GM18870 (cell line): Measurements from ENCODE around the gene NCLN.
"Not testable (repeated sequence)": the region's sequence is repeated elsewhere in the genome, so short reads cannot be mapped to it uniquely, and the experiment has no call there.

Experiments
- ATAC-seq: cut with Tn5 transposase; IDR thresholded peaks from one replicate; pipeline ENCODE4 v1.9.1; 2021; ENCODE audit warnings: moderate library complexity; ENCODE audit not compliant: unreplicated experiment

NCLN gene

DNA sequence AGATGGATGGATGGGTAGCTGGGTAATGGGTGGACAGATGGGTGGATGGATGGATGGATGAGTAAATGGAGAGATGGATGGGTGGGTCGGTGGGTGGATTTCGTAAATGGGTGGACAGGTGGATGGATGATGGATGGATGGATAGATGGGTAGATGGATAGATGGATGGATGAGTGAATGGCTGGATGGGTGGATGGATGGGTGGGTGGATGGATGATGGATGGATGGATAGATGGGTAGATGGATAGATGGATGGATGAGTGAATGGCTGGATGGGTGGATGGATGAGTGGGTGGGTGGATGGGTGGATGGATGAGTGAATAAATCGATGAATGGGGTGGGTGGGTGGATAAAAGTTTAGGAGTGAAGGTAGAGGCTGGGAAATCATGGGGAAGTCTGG, 31.3 kb upstream of the NCLN start:
- not testable (repeated sequence) for ATAC-seq

GRCh38 chr19:3154957-3155736, 30.6 kb upstream of the NCLN start:
- ATAC-seq = no peak

- no peak for ATAC-seq
These were observed 28.5 kb upstream of the NCLN start for GRCh38 chr19:3157096-3157845.

- no peak for ATAC-seq
These were observed 26.2 kb upstream of the NCLN start for GRCh38 chr19:3159565-3159964.

- no peak for ATAC-seq
These were observed 25.5 kb upstream of the NCLN start for GRCh38 chr19:3160219-3160618.

DNA sequence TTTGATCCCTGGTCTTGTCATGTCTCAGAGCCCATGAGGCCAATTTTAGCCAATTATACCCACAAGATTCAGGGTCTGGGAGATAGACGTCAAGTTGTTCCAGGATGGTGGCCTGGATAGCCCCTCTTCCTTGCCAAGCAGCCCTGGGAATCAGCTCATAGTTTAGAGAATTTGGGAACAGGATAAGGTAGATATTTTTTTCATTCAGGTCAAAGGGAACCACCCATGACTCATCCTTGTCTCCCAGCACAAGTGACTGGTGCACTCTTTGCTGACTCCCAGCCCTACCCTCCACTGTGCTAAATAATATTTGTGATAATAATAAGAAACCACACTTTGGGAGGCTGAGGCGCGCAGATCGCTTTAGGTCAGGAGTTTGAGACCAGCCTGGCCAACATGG, 24.3 kb upstream of the NCLN start:
- ATAC-seq = no peak

GRCh38 chr19:3162418-3163229, 23.1 kb upstream of the NCLN start:
- ATAC-seq = no peak

DNA sequence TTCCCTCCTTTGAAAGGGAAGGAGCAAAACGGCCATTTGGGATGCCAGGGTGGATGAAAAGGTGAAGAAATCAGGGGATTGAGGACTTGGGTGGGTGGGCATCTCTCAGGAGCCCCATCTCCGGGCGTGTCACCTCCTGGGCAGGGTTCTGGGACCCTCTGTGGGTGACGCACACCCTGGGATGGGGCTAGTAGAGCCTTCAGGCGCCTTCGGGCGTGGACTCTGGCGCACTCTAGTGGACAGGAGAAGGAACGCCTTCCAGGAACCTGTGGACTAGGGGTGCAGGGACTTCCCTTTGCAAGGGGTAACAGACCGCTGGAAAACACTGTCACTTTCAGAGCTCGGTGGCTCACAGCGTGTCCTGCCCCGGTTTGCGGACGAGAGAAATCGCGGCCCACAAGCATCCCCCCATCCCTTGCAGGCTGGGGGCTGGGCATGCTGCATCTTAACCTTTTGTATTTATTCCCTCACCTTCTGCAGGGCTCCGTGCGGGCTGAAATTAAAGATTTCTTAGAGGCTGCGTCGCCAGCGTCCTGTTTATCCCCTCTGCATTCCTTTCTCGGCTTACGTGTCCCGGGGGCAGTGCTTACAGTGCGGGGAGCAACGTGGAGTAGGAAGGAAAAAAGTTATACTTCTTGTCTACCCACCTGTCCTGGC, 22.4 kb upstream of the NCLN start:
- ATAC-seq = no peak

GRCh38 chr19:3163943-3164342, 21.8 kb upstream of the NCLN start:
- ATAC-seq = no peak

DNA sequence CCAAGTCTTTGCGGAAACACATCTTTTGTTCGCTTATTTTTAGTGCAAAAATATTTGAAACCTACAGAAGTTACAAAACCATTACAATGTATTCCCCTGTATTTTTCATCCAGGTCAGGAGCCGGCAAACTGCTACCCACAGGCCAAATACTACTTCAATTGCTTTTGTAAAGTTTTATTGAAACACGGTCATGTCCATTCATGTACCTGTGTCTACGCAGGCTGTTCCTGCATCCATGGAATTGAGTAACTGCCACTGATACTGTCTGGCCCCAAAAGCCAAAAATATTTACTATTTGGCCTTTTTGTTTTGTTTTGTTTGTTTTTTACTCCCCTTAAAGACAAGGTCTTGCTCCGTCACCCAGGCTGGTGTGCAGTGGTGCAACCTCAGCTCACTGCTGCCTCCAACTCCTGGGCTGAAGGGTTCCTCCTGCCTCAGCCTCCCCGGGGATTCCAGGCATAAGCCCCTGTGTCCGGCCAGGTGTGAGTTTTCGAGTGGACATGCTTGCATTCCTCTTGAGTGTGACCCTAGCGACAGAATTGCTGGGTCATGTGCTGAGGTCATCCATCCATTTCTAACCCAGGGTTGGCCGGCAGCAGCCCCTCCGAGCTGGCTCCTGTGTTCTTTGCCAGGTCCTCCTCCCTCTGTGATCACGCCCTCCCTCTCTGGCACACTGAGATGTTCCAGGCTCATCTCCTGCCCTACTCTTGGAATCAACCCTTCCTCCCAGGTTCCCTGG, 18.0 kb upstream of the NCLN start:
- no peak for ATAC-seq

DNA sequence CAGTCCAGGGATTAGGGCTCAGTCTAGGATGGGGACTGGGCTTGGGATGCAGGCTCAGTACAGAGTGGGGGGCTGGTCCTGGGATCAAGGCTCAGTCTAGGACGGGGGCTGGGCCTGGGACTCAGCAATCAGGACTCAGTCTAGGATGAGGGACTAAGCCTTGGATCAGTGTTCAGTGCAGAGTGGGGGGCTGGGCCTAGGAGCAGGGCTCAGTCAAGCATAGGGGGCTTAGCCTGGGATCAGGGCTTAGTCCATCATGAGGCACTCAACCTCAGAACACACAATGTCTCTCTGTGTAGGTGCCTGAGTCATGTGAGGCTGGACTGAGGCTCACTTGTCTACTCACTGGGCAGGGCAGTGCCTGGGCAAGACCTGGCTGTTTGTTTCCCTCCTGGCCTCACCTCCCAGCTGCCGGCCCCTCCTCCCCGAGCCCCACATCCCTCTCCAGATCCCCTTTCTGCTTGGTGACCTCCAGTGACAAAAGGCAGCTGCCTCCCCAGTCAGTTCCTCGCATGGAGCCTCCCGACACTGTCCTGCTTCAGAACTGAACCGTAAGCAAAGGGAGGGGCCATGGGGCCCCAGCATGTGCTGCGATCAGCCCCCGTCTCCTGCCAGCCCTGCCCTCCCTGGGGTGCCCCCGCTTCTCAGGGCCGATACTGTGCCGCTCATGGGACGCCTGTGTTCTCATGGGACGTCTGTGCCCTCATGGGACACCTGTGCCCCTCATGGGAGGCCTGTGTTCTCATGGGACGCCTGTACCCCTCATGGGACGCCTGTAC, 13.6 kb upstream of the NCLN start:
- ATAC-seq = no peak

DNA sequence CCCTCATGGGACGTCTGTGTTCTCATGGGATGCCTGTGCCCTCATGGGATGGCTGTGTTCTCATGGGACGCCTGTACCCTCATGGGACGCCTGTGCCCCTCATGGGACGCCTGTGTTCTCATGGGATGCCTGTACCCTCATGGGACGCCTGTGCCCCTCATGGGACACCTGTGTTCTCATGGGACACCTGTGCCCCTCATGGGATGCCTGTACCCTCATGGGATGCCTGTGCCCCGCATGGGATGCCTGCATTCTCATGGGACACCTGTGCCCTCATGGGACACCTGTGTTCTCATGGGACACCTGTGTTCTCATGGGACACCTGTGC, 13.1 kb upstream of the NCLN start:
- ATAC-seq = not testable (repeated sequence)

GRCh38 chr19:3175781-3176714, 9.7 kb upstream of the NCLN start:
- ATAC-seq = no peak

DNA sequence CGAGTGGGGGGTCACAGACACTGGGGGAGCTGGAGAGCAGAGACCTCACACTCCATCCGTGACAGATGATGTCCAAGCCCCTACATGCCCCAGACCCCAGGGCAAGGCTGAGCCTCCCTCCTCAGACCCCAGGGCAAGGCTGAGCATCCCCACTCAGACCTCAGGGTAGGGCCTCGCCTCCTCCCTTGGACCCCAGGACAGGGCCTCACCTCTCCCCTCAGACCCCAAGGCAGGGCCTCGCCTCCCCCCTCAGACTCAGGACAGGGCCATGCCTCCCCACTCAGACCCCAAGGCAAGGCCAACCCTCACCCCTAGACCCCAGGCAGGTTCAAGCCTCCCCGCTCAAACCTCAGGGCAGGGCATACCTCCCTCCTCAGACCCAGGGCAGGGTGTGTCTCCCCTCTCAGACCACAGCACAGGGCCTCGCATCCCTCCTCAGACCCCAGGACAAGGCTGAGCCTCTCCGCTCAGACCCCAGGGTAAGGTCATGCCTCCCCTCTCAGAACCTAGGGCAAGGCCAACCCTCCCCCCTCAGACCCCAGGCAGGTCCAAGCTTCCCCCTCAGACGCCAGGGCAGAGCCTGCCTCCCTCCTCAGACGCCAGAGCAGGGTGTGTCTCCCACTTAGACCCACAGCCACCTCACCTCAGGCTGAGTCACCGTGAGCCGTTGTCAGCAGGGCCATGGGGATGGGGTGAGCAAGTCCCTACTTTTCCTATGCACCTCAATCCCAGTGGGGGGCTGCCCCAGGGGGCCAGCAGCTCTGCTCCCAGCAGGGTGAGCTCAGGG, 8.8 kb upstream of the NCLN start:
- no peak for ATAC-seq

DNA sequence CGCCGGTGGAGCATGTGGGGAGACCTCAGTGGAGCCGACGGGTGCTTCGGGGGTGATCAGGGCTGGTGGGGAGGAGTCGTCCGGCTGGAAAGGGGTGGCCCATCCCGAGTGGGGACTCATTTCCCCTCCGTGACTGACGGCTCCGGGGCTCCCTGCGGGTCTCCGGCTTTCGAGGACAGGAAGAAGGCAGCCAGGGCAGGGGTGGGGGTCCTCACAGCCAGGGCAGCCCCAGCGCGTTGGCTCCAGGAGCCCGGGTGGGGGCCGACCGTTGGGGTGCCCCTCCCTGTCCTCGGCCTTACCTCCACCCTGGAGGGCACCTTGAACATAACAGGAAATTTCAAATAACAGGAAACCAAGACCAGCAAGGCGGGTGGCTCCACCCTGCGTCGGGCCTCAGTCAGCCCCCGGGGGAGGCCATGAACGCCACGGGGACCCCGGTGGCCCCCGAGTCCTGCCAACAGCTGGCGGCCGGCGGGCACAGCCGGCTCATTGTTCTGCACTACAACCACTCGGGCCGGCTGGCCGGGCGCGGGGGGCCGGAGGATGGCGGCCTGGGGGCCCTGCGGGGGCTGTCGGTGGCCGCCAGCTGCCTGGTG, 7.3 kb upstream of the NCLN start, which contains the start of gene S1PR4:
TSS of gene S1PR4 (plus strand) at position 393 of the 596 bp plus-strand sequence. CDS start at position 417, 24 bp downstream.
- no peak for ATAC-seq

GRCh38 chr19:3178973-3179738, 6.6 kb upstream of the NCLN start:
- ATAC-seq = no peak
